ENCODE data around the gene HSBP1L1.

HSBP1L1 gene

DNA sequence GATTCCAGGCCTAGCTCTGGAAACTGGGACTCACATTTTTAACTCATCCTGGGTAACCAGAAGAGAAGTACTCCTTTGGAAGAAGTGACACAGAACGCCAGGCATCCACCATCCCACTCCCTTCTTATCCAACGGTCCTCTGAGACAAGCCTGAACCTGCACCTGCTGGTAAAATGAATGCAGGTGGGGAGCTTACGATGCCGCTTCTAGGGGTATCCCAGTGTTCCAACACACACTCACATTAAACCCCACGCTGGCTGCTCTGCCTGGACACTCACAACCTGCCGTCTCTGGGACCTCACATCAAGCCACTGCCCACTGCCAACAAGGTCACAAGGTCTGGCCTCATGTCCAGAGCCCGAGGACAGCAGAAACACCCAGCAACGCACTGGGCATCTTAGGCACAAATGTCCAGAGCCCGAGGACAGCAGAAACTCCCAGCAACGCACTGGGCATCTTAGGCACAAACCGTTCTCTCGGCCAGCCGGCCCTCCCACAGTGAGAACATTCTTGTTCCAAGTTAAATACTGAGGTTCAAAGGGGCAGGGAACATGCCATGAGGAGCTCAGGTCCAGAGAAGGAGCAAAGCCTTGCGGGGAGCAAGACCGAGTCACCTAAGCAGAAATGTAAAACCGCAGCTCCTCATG lies 22.8 kb upstream of the HSBP1L1 start:
- DNase-seq: no peak
- Histone ChIP-seq H3K4me1 (ENCODE audit: control insufficient read depth, insufficient read depth, low read depth, low read length) (peaks cover 16% of the 10 kb centered on the region), H2BK15ac (ENCODE audit: low read depth, poor library complexity, severe bottlenecking) (no peak overlapping the region), H4K8ac (ENCODE audit: low read length) (no peak overlapping the region), H3K4ac (ENCODE audit: low read depth in 1 of 2, low read length in 2 of 2) (no peak overlapping the region), H3K9ac (ENCODE audit: low read length) (no peak overlapping the region), H3K9me3 (ENCODE audit: control insufficient read depth, low read length) (no peaks in the 10 kb centered on the region), H3K14ac (ENCODE audit: low read length in 2 of 2) (no peak overlapping the region), H2BK12ac (ENCODE audit: low read length in 2 of 2) (no peak overlapping the region), H2BK120ac (ENCODE audit: low read depth, low read length) (no peak overlapping the region), H3K4me2 (ENCODE audit: low read length, poor library complexity, severe bottlenecking) (no peak overlapping the region), H3K18ac (ENCODE audit: low read depth in 1 of 2, low read length in 2 of 2) (no peak overlapping the region), H3K79me1 (replicated peaks; ENCODE audit: low read length, poor library complexity, severe bottlenecking) (peaks cover 50% of the 10 kb centered on the region), H3K23ac (ENCODE audit: low read length in 2 of 2) (no peak overlapping the region), H3K36me3 (ENCODE audit: control insufficient read depth in 1 of 2, insufficient read depth in 2 of 2, low read depth in 1 of 2, low read length in 2 of 2) (peaks cover 48 to 58% of the 10 kb centered on the region in 2 experiments), H4K91ac (ENCODE audit: low read length) (no peak overlapping the region), H2AFZ (ENCODE audit: low read depth, low read length) (no peak overlapping the region), H3K4me3 (ENCODE audit: insufficient read depth in 1 of 2, low read depth in 1 of 2, low read length in 2 of 2) (no peak overlapping the region), H2AK5ac (ENCODE audit: low read length, severe bottlenecking) (no peak overlapping the region), H3K27ac (ENCODE audit: low read length, poor library complexity, severe bottlenecking) (no peak overlapping the region), H2BK5ac (ENCODE audit: low read depth, low read length, poor library complexity, severe bottlenecking) (no peak overlapping the region), H3K27me3 (ENCODE audit: control insufficient read depth in 1 of 2, insufficient read depth in 1 of 2, low read length in 2 of 2) (no peaks in the 10 kb centered on the region)
- WGBS: 97% methylated on average over 15 of the region's 16 CpGs

DNA sequence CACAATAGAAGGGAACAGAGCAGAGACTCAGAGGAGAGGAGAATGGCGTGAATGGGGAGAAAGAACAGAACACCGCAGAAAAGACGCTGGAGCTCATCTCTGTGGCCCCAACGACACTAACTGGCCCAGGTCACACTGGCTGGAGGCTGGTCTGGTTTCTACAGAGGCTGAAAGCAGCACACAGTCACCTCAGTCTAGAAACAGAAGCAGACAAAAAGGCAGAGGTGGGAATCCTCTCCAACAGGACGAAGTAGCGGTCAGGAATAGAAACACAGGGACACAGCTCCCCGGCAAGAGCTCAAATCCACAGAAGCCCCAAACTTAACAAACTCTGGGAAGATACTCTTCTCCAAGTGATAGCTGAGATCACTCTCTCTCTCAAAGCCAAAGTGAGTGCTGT lies 22.2 kb upstream of the HSBP1L1 start:
- no peak overlapping the region for H3K4ac ChIP-seq (ENCODE audit: low read depth in 1 of 2, low read length in 2 of 2)
- WGBS: 92% methylated on average over 7 of the region's 7 CpGs
- no peak overlapping the region for H3K18ac ChIP-seq (ENCODE audit: low read depth in 1 of 2, low read length in 2 of 2)
- H2BK15ac ChIP-seq (ENCODE audit: low read depth, poor library complexity, severe bottlenecking): no peak overlapping the region
- H3K4me1 ChIP-seq (ENCODE audit: control insufficient read depth, insufficient read depth, low read depth, low read length): peaks cover 16% of the 10 kb centered on the region
- H3K27ac ChIP-seq (ENCODE audit: low read length, poor library complexity, severe bottlenecking): no peak overlapping the region
- peaks cover 46 to 56% of the 10 kb centered on the region in 2 experiments for H3K36me3 ChIP-seq (ENCODE audit: control insufficient read depth in 1 of 2, insufficient read depth in 2 of 2, low read depth in 1 of 2, low read length in 2 of 2)
- no peak overlapping the region for H2BK120ac ChIP-seq (ENCODE audit: low read depth, low read length)
- no peaks in the 10 kb centered on the region for H3K27me3 ChIP-seq (ENCODE audit: control insufficient read depth in 1 of 2, insufficient read depth in 1 of 2, low read length in 2 of 2)
- no peak overlapping the region for H4K8ac ChIP-seq (ENCODE audit: low read length)
- no peak overlapping the region for H3K9ac ChIP-seq (ENCODE audit: low read length)
- H2BK5ac ChIP-seq (ENCODE audit: low read depth, low read length, poor library complexity, severe bottlenecking): no peak overlapping the region
- H4K91ac ChIP-seq (ENCODE audit: low read length): no peak overlapping the region
- H3K79me1 ChIP-seq (replicated peaks; ENCODE audit: low read length, poor library complexity, severe bottlenecking): peaks cover 45% of the 10 kb centered on the region
- H3K4me2 ChIP-seq (ENCODE audit: low read length, poor library complexity, severe bottlenecking): no peak overlapping the region
- no peak overlapping the region for H2AFZ ChIP-seq (ENCODE audit: low read depth, low read length)
- no peak overlapping the region for H3K14ac ChIP-seq (ENCODE audit: low read length in 2 of 2)
- H3K23ac ChIP-seq (ENCODE audit: low read length in 2 of 2): no peak overlapping the region
- no peaks in the 10 kb centered on the region for H3K9me3 ChIP-seq (ENCODE audit: control insufficient read depth, low read length)
- H2BK12ac ChIP-seq (ENCODE audit: low read length in 2 of 2): no peak overlapping the region
- no peak overlapping the region for H2AK5ac ChIP-seq (ENCODE audit: low read length, severe bottlenecking)
- no peak overlapping the region for H3K4me3 ChIP-seq (ENCODE audit: insufficient read depth in 1 of 2, low read depth in 1 of 2, low read length in 2 of 2)
- no peak for DNase-seq

DNA sequence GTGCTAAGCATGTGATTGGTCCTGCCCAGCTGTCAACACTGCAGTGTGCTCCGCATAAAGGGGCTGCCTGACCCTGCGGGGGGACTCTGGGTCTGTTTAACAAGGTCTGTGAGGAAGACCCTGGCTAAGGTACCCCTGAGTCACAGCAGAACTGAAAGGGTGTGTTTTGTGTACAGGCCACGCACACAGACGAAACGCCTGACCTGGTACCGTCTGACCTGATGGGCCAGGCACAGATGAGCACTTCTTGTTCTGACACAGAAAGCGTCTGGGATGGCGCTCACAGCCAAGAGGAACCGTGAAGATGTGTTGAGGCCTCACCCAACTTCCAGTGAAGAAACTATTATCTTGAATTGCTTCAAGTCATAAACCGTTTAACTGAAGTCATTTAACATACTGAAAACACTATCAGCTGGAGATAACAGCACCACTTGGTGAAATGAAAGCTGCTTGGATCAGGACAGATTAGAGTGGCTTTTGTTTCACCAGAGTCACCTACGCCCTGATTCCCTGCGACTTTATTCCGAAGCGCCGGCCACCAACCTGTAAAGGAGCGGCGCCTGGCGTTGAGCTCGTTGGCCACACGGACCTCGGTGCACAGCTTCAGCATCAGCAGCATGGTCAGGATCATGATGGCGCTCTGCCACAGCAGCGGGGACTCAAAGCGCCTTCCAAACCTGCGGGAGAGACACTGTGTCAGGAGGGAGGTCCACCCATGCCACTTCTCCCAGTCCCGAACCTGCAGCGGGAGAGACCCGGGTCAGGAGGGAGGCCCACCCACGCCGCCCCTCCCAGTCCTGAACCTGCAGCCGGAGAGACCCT lies 21.4 kb upstream of the HSBP1L1 start:
- Histone ChIP-seq H3K9me3 (ENCODE audit: control insufficient read depth, low read length) (no peaks in the 10 kb centered on the region), H3K36me3 (ENCODE audit: control insufficient read depth in 1 of 2, insufficient read depth in 2 of 2, low read depth in 1 of 2, low read length in 2 of 2) (peaks cover 40 to 54% of the 10 kb centered on the region in 2 experiments), H3K27ac (ENCODE audit: low read length, poor library complexity, severe bottlenecking) (no peak overlapping the region), H3K18ac (ENCODE audit: low read depth in 1 of 2, low read length in 2 of 2) (no peak overlapping the region), H2BK5ac (ENCODE audit: low read depth, low read length, poor library complexity, severe bottlenecking) (no peak overlapping the region), H3K4me2 (ENCODE audit: low read length, poor library complexity, severe bottlenecking) (no peak overlapping the region), H2BK12ac (ENCODE audit: low read length in 2 of 2) (no peak overlapping the region), H3K79me1 (replicated peaks; ENCODE audit: low read length, poor library complexity, severe bottlenecking) (peaks cover 45% of the 10 kb centered on the region), H4K91ac (ENCODE audit: low read length) (no peak overlapping the region), H3K14ac (ENCODE audit: low read length in 2 of 2) (no peak overlapping the region), H3K27me3 (ENCODE audit: control insufficient read depth in 1 of 2, insufficient read depth in 1 of 2, low read length in 2 of 2) (no peaks in the 10 kb centered on the region), H2AK5ac (ENCODE audit: low read length, severe bottlenecking) (no peak overlapping the region), H4K8ac (ENCODE audit: low read length) (no peak overlapping the region), H2BK15ac (ENCODE audit: low read depth, poor library complexity, severe bottlenecking) (no peak overlapping the region), H2AFZ (ENCODE audit: low read depth, low read length) (no peak overlapping the region), H3K23ac (ENCODE audit: low read length in 2 of 2) (no peak overlapping the region), H3K4me3 (ENCODE audit: insufficient read depth in 1 of 2, low read depth in 1 of 2, low read length in 2 of 2) (no peak overlapping the region), H3K9ac (ENCODE audit: low read length) (no peak overlapping the region), H3K4me1 (ENCODE audit: control insufficient read depth, insufficient read depth, low read depth, low read length) (peaks cover 18% of the 10 kb centered on the region), H3K4ac (ENCODE audit: low read depth in 1 of 2, low read length in 2 of 2) (no peak overlapping the region), H2BK120ac (ENCODE audit: low read depth, low read length) (no peak overlapping the region)
- 92% methylated on average over 30 of the region's 31 CpGs for WGBS
- DNase-seq: no peak

DNA sequence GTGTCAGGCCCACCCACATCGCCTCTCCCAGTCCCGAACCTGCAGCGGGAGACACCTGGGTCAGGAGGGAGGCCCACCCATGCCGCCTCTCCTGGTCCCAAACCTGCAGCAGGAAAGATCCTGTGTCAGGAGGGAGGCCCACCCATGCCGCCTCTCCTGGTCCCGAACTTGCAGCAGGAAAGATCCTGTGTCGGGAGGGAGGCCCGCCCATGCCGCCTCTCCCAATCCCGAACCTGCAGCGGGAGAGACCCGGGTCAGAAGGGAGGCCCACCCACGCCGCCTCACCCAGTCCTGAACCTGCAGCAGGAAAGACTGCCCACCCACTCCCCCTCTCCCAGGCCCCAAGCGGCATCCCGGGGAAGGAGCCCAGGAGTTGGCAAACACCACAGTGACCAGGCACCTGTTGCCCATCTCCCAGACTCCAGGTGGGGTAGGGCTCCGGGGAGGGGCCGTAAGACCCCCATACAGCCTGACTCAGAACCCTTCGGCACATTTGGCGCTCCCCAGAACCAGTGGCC lies 20.8 kb upstream of the HSBP1L1 start:
- H3K18ac ChIP-seq (ENCODE audit: low read depth in 1 of 2, low read length in 2 of 2): no peak overlapping the region
- H2BK15ac ChIP-seq (ENCODE audit: low read depth, poor library complexity, severe bottlenecking): no peak overlapping the region
- H2AK5ac ChIP-seq (ENCODE audit: low read length, severe bottlenecking): no peak overlapping the region
- H3K23ac ChIP-seq (ENCODE audit: low read length in 2 of 2): no peak overlapping the region
- H3K36me3 ChIP-seq (ENCODE audit: control insufficient read depth in 1 of 2, insufficient read depth in 2 of 2, low read depth in 1 of 2, low read length in 2 of 2): peaks cover 45 to 54% of the 10 kb centered on the region in 2 experiments
- H4K8ac ChIP-seq (ENCODE audit: low read length): no peak overlapping the region
- no peak overlapping the region for H2BK5ac ChIP-seq (ENCODE audit: low read depth, low read length, poor library complexity, severe bottlenecking)
- no peak overlapping the region for H4K91ac ChIP-seq (ENCODE audit: low read length)
- no peak overlapping the region for H3K4ac ChIP-seq (ENCODE audit: low read depth in 1 of 2, low read length in 2 of 2)
- H2BK120ac ChIP-seq (ENCODE audit: low read depth, low read length): no peak overlapping the region
- no peak overlapping the region for H3K27ac ChIP-seq (ENCODE audit: low read length, poor library complexity, severe bottlenecking)
- H2AFZ ChIP-seq (ENCODE audit: low read depth, low read length): no peak overlapping the region
- 97% methylated on average over 20 of the region's 20 CpGs for WGBS
- H3K4me1 ChIP-seq (ENCODE audit: control insufficient read depth, insufficient read depth, low read depth, low read length): peaks cover 18% of the 10 kb centered on the region
- H3K9ac ChIP-seq (ENCODE audit: low read length): no peak overlapping the region
- H3K14ac ChIP-seq (ENCODE audit: low read length in 2 of 2): no peak overlapping the region
- H3K9me3 ChIP-seq (ENCODE audit: control insufficient read depth, low read length): no peaks in the 10 kb centered on the region
- H3K79me1 ChIP-seq (replicated peaks; ENCODE audit: low read length, poor library complexity, severe bottlenecking): peaks cover 48% of the 10 kb centered on the region
- H3K4me2 ChIP-seq (ENCODE audit: low read length, poor library complexity, severe bottlenecking): no peak overlapping the region
- no peak overlapping the region for H2BK12ac ChIP-seq (ENCODE audit: low read length in 2 of 2)
- H3K27me3 ChIP-seq (ENCODE audit: control insufficient read depth in 1 of 2, insufficient read depth in 1 of 2, low read length in 2 of 2): no peaks in the 10 kb centered on the region
- H3K4me3 ChIP-seq (ENCODE audit: insufficient read depth in 1 of 2, low read depth in 1 of 2, low read length in 2 of 2): no peak overlapping the region
- no peak for DNase-seq
